DMS114 treated with DMSO at 0.1 percent for 48 hours (cell line): ENCODE data around the gene CHL1.
"Not testable (repeated sequence)": the region's sequence is repeated elsewhere in the genome, so short reads cannot be mapped to it uniquely, and the experiment has no call there.

Experiments used
- DNase-seq: peaks from one replicate; lab custom pipeline; 2025; ENCODE audit not compliant: unreplicated experiment; lab: John Stamatoyannopoulos, UW

Gene CHL1

GRCh38 chr3:332701-333100, 136.1 kb downstream of the CHL1 start:
- DNase-seq: no peak

DNA sequence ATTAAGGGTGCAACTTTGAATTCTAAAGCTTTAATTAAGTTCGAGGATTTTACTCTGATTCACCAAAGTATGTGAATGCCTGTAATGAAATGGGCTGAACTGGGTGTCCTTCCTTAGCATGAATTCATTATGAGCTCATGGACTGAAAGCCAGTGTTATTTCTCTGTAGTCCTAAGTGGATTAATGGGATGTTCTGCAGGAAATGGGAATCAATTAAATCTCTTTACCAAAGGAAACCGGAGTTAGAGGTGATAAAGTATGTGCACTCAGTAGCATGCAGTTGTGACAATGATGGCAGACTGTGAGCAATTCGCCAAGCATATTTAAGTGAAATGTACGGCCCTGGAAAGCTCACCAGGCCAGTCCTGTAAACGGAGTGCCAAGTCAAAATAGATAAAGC, 138.7 kb downstream of the CHL1 start:
- no peak for DNase-seq

- DNase-seq: no peak
Observed at GRCh38 chr3:339351-339750, 142.8 kb downstream of the CHL1 start.

- DNase-seq: no peak
Observed at GRCh38 chr3:341998-342397, 145.4 kb downstream of the CHL1 start.

DNA sequence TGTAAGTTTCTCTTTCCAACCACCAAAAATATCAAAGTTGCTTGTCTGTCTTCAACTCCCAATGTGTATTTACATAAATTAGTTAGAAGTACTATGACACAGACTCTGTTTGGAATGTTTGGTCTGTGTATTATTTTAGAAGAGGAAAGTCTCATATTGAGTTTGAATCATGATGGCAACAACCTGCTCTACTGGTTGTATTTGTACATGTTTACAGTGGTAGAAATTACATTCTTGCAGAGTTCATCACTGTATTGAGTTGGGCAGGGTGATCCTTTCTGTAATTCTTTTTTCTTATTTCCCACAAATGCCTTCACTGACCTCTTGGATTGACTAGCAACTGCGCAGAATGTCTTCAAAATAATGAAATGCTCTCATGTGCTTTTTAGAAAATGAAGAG, 149.6 kb downstream of the CHL1 start:
- no peak for DNase-seq

GRCh38 chr3:347581-347980, 151.0 kb downstream of the CHL1 start:
- DNase-seq: no peak

GRCh38 chr3:350871-351371, 154.4 kb downstream of the CHL1 start:
- DNase-seq: no peak

- DNase-seq: no peak
Observed at GRCh38 chr3:352599-352998, 156.0 kb downstream of the CHL1 start.

DNA sequence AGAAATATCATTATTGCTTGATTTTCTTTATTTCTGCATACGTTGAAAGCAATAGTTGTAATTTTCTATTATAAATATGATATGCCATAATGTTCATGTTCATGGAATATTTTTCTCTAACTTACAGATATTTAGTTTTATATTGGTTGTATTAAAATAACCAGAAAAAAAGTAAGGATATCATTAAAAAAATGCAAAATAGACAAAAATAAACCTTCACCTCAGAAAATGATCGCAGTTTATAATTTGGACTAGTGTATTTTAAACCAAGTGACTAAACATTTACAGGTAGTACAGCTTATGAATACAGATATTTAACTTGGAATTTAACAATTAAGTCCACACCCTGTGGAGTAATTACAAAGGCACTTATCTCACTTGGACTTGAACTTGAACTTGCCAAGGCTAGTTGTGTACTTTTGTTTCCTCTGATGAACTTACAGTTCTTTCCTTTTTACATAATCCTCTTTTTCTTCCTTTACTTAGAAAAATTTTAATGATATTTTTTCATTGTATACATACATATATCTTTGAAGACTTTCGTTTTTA, 156.7 kb downstream of the CHL1 start:
- DNase-seq: no peak

GRCh38 chr3:354432-354831, 157.9 kb downstream of the CHL1 start:
- DNase-seq: peak; percentile 35

DNA sequence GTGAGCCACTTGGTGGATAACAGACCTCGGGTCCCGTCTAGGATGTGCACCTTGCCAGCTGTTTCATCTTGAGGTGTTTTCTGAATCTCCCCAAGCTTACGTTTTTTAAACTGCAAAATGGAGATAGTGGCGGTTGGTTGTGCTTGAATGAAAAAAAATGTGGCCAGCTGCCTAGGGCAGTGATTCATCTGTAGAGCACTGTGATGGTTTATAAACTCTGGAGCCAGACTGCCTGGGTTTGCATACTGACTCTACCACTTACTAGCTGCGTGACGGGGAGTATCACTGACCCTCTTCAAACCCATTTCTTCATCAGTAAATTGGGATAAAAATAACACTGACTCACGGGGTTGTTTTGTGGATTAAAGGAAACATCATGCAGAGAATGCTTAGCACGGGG, 159.1 kb downstream of the CHL1 start:
- no peak for DNase-seq

DNA sequence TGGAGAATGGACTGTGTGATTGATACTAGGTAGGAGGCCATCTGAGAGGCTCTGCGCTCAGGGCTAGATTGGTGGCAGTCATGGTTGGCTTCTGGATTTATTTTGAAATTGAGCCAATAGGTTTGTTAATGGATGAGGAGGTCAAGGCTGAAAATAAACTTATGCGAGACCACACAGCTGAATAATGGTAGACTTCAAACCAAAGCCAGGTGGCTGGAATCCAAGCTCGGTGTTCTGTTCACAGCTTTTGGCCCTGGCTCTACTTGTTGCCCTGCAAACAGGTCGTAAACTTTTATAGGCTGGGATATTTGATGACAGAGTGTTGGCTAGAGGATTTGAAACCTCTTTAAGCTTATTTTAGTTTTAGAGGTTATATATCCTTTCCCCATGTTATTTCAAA, 160.4 kb downstream of the CHL1 start:
- no peak for DNase-seq

GRCh38 chr3:359672-360071, 163.1 kb downstream of the CHL1 start:
- no peak for DNase-seq

GRCh38 chr3:362681-363338, 166.2 kb downstream of the CHL1 start:
- no peak for DNase-seq

DNA sequence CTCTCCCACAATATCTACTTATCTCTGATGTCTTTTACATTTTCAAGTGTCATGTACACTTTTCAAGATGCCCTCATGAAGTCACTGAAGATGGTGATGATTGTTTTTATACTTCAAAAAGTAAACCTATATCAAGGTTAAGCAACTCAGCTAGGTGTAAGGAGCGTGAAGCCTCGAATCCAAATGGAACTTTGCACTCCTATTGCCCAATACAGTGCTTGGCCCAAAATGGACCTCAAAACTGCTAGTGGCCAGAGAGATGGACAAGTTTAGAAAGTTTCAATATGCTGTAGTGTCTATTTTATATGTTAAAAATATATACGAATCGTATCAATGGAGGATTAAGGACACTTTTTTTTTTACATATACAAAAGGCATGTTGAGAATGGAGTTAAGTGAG, 167.7 kb downstream of the CHL1 start:
- no peak for DNase-seq

GRCh38 chr3:365268-365667, 168.7 kb downstream of the CHL1 start:
- DNase-seq: no peak

GRCh38 chr3:366253-366652, 169.7 kb downstream of the CHL1 start:
- not testable (repeated sequence) for DNase-seq

DNA sequence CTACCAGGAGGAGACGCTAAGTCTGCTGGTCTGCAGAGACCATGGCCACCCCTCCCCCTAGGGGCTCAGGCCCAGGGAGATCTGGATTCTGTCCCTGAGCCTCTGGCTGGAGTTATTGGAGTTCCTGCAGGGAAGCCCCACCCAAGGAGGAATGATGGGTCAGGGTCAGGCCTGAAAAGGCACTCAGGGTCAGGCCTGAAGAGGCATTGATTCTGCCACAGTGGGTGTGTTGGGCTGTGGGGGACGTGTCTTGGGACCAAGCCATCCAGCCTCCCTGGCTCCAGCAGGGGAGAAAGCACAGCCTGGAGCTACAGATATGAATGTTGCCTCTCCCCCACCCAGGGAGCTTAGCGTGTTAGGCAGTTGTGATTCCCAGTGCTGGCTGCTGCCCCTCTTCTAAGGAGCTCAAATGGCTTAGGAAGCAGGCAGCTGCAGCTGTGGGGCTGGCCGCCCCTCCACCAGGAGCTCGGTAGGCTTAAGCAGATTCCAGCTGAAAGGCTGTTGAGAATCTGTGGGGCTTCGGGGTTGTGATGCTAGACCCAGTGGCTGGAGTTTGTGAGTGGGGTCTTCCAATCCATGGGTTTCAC, 176.7 kb downstream of the CHL1 start:
- no peak for DNase-seq

- DNase-seq: no peak
Observed at GRCh38 chr3:374459-374858, 177.9 kb downstream of the CHL1 start.

DNA sequence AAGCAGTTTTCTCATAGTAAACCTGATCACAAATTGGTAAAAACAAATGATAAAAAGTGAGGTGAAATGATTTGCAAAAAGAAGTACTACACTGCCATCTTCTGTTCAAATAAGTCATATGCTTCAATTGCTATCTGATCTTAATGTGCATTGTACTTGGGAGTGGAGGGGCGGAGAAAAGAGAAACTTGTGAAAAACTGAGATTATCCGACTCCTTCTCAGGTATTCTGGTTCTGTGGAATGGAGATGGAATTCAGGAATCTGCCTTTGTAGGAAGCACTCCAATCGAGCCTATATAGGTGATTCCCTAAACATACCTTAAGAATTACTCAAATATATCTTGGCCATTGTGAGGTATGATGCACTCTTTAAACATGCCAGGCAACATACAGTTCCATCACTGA, 180.6 kb downstream of the CHL1 start:
- DNase-seq: peak; percentile 59

DNA sequence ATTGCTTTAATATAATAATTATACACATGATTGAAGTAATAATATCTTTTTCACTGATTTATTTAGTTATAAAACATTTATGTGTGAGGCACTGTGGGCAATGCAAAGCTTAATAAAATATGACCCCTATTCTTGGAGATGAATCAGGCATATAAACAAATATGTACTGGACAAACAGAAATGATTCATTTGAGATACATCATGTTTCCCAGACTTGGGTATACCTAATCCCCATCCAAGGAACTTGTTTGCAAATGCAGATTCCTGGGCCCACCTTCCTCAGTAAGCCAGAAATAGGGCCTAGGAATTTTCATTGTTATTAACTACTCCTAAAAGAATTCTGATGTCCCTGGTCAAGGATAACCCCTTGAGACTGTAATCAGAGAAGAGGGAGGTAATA, 184.2 kb downstream of the CHL1 start:
- no peak for DNase-seq

GRCh38 chr3:385151-385550, 188.6 kb downstream of the CHL1 start:
- no peak for DNase-seq

- no peak for DNase-seq
Observed at GRCh38 chr3:394775-395174, 198.2 kb downstream of the CHL1 start.
